Mucosa of descending colon (tissue), 3 donors: ENCODE data around the gene TSR2. TPM values are rescaled to one million over a fixed set of nuclear protein-coding genes. Genes with fewer than 3 reads are reported as not detected.
A peak's percentile ranks its signal among the peaks of the same experiment; 100 is the strongest.
"Not testable (repeated sequence)": the region's sequence is repeated elsewhere in the genome, so short reads cannot be mapped to it uniquely, and the experiment has no call there.

Experiments used
- ATAC-seq: fragments of 200-7000 bp; cut with Tn5 transposase; one replicate; pipeline ENCODE4 v1.9.1; 2020; ENCODE audit warnings: mild to moderate bottlenecking, moderate library complexity
- DNase-seq, 3 donors: peaks; one replicate each; pipeline ENCODE4 v3.0.0-alpha.2; 2020
- H3K36me3 ChIP-seq: fragments of 200-600 bp; one replicate; pipeline ENCODE4 v1.8.0; 2021; ENCODE audit warnings: low read depth, mild to moderate bottlenecking
- H3K4me1 ChIP-seq: fragments of 200-600 bp; one replicate; pipeline ENCODE4 v1.8.0; 2021; ENCODE audit warnings: low read depth, mild to moderate bottlenecking
- H3K4me3 ChIP-seq: fragments of 200-600 bp; one replicate; pipeline ENCODE4 v1.8.0; 2021; ENCODE audit warnings: mild to moderate bottlenecking
- H3K9me3 ChIP-seq: fragments of 200-600 bp; one replicate; pipeline ENCODE4 v1.8.0; 2021; ENCODE audit warnings: mild to moderate bottlenecking
- CTCF ChIP-seq: fragments of 200-600 bp; IDR thresholded peaks from one replicate; pipeline ENCODE4 v1.8.0; 2022; ENCODE audit warnings: antibody characterized with exemption, mild to moderate bottlenecking
- intact Hi-C, 2 donors: fragments of 100-400 bp; cut with DNase I in 1 of 2; cut with micrococcal nuclease in 1 of 2; formaldehyde crosslinking; loops; one replicate each; pipeline versions ENCODE4 v1.11.0 to v1.11.1; 2022; cut with DNase I, micrococcal nuclease
- total RNA-seq, 3 donors: library from RNA; stranded (reverse); fragmentation: NEBNext Ultra II Directional in 2 of 3; extraction: Animal tissue kit (Norgen Biotek cat#: 25700) in 2 of 3; gene quantifications; one replicate each; pipeline versions ENCODE4 v1.2.1 to v1.2.4, GENCODE V29; 2021 to 2023
- donor health status: DM: no; HTN: no; CAD: no; lungs with moderate emphysema.
- donor health status: DM: no; HTN: no; CAD: no.
- donor health status: DM: no; HTN: yes; CAD: no.

Gene TSR2
- total RNA-seq, 3 donors from 2014 or later, result 36.4 to 49.0 (median 36.7) TPM

- no peak overlapping the region for H3K4me3 ChIP-seq
- intact Hi-C loops, result no loop called here
- H3K4me1 ChIP-seq, result peaks cover 3% of the 10 kb centered on the region
- ATAC-seq (no peak), DNase-seq (no peak)
- no peaks in the 10 kb centered on the region for H3K9me3 ChIP-seq
- no peaks in the 10 kb centered on the region for H3K36me3 ChIP-seq
- TF ChIP-seq CTCF, result no peak
Measured at GRCh38 chrX:54479136-54480111, 39.2 kb downstream of the TSR2 start.

GRCh38 chrX:54482839-54483593 lies 42.8 kb downstream of the TSR2 start:
- Histone ChIP-seq H3K9me3 (no peaks in the 10 kb centered on the region), H3K36me3 (no peaks in the 10 kb centered on the region), H3K4me3 (no peak overlapping the region), H3K4me1 (peaks cover 3% of the 10 kb centered on the region)
- TF ChIP-seq CTCF, result no peak
- DNase-seq (peak in 2 of 3 donors; percentile 23 to 47), ATAC-seq (peak; percentile 59)
- intact Hi-C loops, result no loop called here

- TF ChIP-seq CTCF, result no peak
- ATAC-seq (no peak), DNase-seq (peak in 1 of 3 donors; percentile 15)
- intact Hi-C loops, result no loop called here
- peaks cover 3% of the 10 kb centered on the region for H3K4me1 ChIP-seq
- no peak overlapping the region for H3K4me3 ChIP-seq
- no peaks in the 10 kb centered on the region for H3K36me3 ChIP-seq
- H3K9me3 ChIP-seq, result no peaks in the 10 kb centered on the region
Measured at GRCh38 chrX:54483946-54484345, 43.7 kb downstream of the TSR2 start.

GRCh38 chrX:54484666-54485065 lies 44.5 kb downstream of the TSR2 start:
- Histone ChIP-seq H3K4me1 (peaks cover 3% of the 10 kb centered on the region), H3K36me3 (no peaks in the 10 kb centered on the region), H3K9me3 (no peaks in the 10 kb centered on the region), H3K4me3 (no peak overlapping the region)
- DNase-seq (peak in 1 of 3 donors; percentile 9), ATAC-seq (no peak)
- no peak for TF ChIP-seq CTCF
- intact Hi-C loops, result no loop called here

GRCh38 chrX:54489819-54490218 lies 49.6 kb downstream of the TSR2 start:
- DNase-seq, H3K36me3 ChIP-seq, H3K4me1 ChIP-seq, intact Hi-C loops, H3K4me3 ChIP-seq, ATAC-seq, H3K9me3 ChIP-seq: not testable (repeated sequence)

GRCh38 chrX:54492340-54492739 lies 52.1 kb downstream of the TSR2 start:
- intact Hi-C loops, result no loop called here
- H3K4me1 ChIP-seq, result no peaks in the 10 kb centered on the region
- DNase-seq, result no peak
- no peaks in the 10 kb centered on the region for H3K9me3 ChIP-seq
- no peak for TF ChIP-seq CTCF
- H3K36me3 ChIP-seq, result no peaks in the 10 kb centered on the region
- ATAC-seq, result no peak
- no peak overlapping the region for H3K4me3 ChIP-seq
